Measurements from ENCODE around the gene ZNF780B. TPM values are rescaled to one million over a fixed set of nuclear protein-coding genes. Genes with fewer than 3 reads are reported as not detected.

Gene ZNF780B
- polyA plus RNA-seq, 1 donor from 2014 or later: 28.8 TPM

- no peak overlapping the region for H3K27ac ChIP-seq (ENCODE audit: low read length)
- no peaks in the 10 kb centered on the region for H3F3A ChIP-seq (ENCODE audit: insufficient read depth, low read length, poor library complexity, severe bottlenecking)
- H3K4me3 ChIP-seq (ENCODE audit: low read length): no peak overlapping the region
- H4K20me1 ChIP-seq (ENCODE audit: insufficient read depth): no peaks in the 10 kb centered on the region
- no peaks in the 10 kb centered on the region for H3K9me2 ChIP-seq (ENCODE audit: insufficient read depth, low read length)
- no peak overlapping the region for H2AFZ ChIP-seq (ENCODE audit: low read depth, low read length)
- no peak overlapping the region for H3K4me2 ChIP-seq (ENCODE audit: low read length)
- peaks cover 8% of the 10 kb centered on the region for H3K79me2 ChIP-seq (replicated peaks; ENCODE audit: insufficient read depth, low read length)
- no peak overlapping the region for H3K9ac ChIP-seq (ENCODE audit: low read length)
- peaks cover 6% of the 10 kb centered on the region for H3K9me3 ChIP-seq (ENCODE audit: low read length)
- no peaks in the 10 kb centered on the region for H3K27me3 ChIP-seq (ENCODE audit: insufficient read depth, low read depth, low read length)
- no peak for TF ChIP-seq SMC3 (conservative IDR thresholded peaks at IDR 0.05; ENCODE audit: poor library complexity)
- no peak for TF ChIP-seq REST (IDR thresholded peaks at IDR 0.05; ENCODE audit: borderline replicate concordance)
- no peak for TF ChIP-seq CTCF (IDR thresholded peaks at IDR 0.05; ENCODE audit: poor library complexity, severe bottlenecking)
- TF ChIP-seq RAD21 (conservative IDR thresholded peaks at IDR 0.05): no peak
- no peak for TF ChIP-seq EZH2 (IDR thresholded peaks at IDR 0.05; ENCODE audit: borderline replicate concordance, insufficient read depth, low read length, poor library complexity, severe bottlenecking)
- no peak for TF ChIP-seq TAF1 (IDR thresholded peaks at IDR 0.05; ENCODE audit: low read depth)
- no peak for TF ChIP-seq MXI1 (conservative IDR thresholded peaks at IDR 0.05; ENCODE audit: poor library complexity, severe bottlenecking)
- no peak for TF ChIP-seq POLR2AphosphoS5 (IDR thresholded peaks at IDR 0.05)
- TF ChIP-seq EP300 (conservative IDR thresholded peaks at IDR 0.05; ENCODE audit: poor library complexity, severe bottlenecking): no peak
- no peaks in the 10 kb centered on the region for H3K36me3 ChIP-seq (ENCODE audit: insufficient read depth, low read length)
Observed at GRCh38 chr19:39982883-39983282, 73.1 kb downstream of the ZNF780B start.

Other genes with a start within 250 kb of the ZNF780B start
- 11.3 and 13.2 TPM in 2 replicates for gene DYRK1B, start 222.1 kb downstream of the ZNF780B start, polyA plus RNA-seq
- 79.6 and 84.7 TPM in 2 replicates for gene FBL, start 209.9 kb downstream of the ZNF780B start, polyA plus RNA-seq
- gene FCGBP, start 121.6 kb downstream of the ZNF780B start, polyA plus RNA-seq: 0.26 and 0.36 TPM in 2 replicates
- gene PSMC4, start 85.1 kb downstream of the ZNF780B start, polyA plus RNA-seq: 151 and 163 TPM in 2 replicates
- 4.6 and 8.0 TPM in 2 replicates for gene ZNF546, start 59.2 kb downstream of the ZNF780B start, polyA plus RNA-seq
- gene ZNF780A, start 34.7 kb upstream of the ZNF780B start, polyA plus RNA-seq: 7.4 and 8.4 TPM in 2 replicates
- gene MAP3K10, start 135.2 kb upstream of the ZNF780B start, polyA plus RNA-seq: 18.3 and 21.1 TPM in 2 replicates
- gene TTC9B, start 162.2 kb upstream of the ZNF780B start, polyA plus RNA-seq: 111 and 132 TPM in 2 replicates
- 0.30 and 0.32 TPM in 2 replicates for gene CCNP, start 170.5 kb upstream of the ZNF780B start, polyA plus RNA-seq
- 131 and 132 TPM in 2 replicates for gene AKT2, start 229.1 kb upstream of the ZNF780B start, polyA plus RNA-seq